ENCODE data around the gene YES1.
"Not testable (repeated sequence)": the region's sequence is repeated elsewhere in the genome, so short reads cannot be mapped to it uniquely, and the experiment has no call there.

The YES1 gene

GRCh38 chr18:683531-683930, 128.5 kb downstream of the YES1 start:
- DNase-seq (ENCODE audit: low read depth): no peak

GRCh38 chr18:682833-683232, 129.2 kb downstream of the YES1 start:
- DNase-seq (ENCODE audit: low read depth): no peak

- DNase-seq (ENCODE audit: low read depth): not testable (repeated sequence)
Observed at GRCh38 chr18:682416-682815, 129.6 kb downstream of the YES1 start.

- DNase-seq (ENCODE audit: low read depth): no peak
Observed at GRCh38 chr18:681985-682384, 130.1 kb downstream of the YES1 start.

- no peak for DNase-seq (ENCODE audit: low read depth)
Observed at GRCh38 chr18:680392-680791, 131.7 kb downstream of the YES1 start.

GRCh38 chr18:679516-679915, 132.5 kb downstream of the YES1 start:
- DNase-seq (ENCODE audit: low read depth): no peak

GRCh38 chr18:678482-679182, 133.4 kb downstream of the YES1 start:
- DNase-seq (ENCODE audit: low read depth): no peak

GRCh38 chr18:677951-678381, 134.1 kb downstream of the YES1 start:
- DNase-seq (ENCODE audit: low read depth): no peak

- no peak for DNase-seq (ENCODE audit: low read depth)
Observed at GRCh38 chr18:677145-677544, 134.9 kb downstream of the YES1 start.

GRCh38 chr18:676736-677135, 135.3 kb downstream of the YES1 start:
- DNase-seq (ENCODE audit: low read depth): no peak

GRCh38 chr18:676069-676468, 136.0 kb downstream of the YES1 start:
- no peak for DNase-seq (ENCODE audit: low read depth)

GRCh38 chr18:675307-675706, 136.7 kb downstream of the YES1 start:
- DNase-seq (ENCODE audit: low read depth): no peak

GRCh38 chr18:673769-674168, 138.3 kb downstream of the YES1 start:
- DNase-seq (ENCODE audit: low read depth): no peak

GRCh38 chr18:673317-673716, 138.7 kb downstream of the YES1 start:
- no peak for DNase-seq (ENCODE audit: low read depth)

Measured in GM04504 (cell line).